HCT116 (cell line): Measurements from ENCODE around the gene CTNNA2. TPM values are rescaled to one million over a fixed set of nuclear protein-coding genes. Genes with fewer than 3 reads are reported as not detected.

Source experiments
- ATAC-seq: fragments of 200-7000 bp; cut with Tn5 transposase; 2 replicates; pipeline ENCODE4 v1.9.1; 2020; ENCODE audit warnings: mild to moderate bottlenecking, moderate library complexity
- BruUV-seq: library from RNA; stranded (reverse); fragments of 400-500 nt; replicated peaks from 2 replicates; lab custom pipeline; 2021; lab: Mats Ljungman, UMichigan
- CTCF ChIA-PET: fragments of 300-600 bp; sonication (Branson Sonifier 250); formaldehyde crosslinking; loops from one replicate; lab custom pipeline; 2021; ENCODE audit warnings: antibody characterized with exemption; lab: Charles Lee
- POLR2A ChIA-PET: fragments of 300-600, 350-600 bp; sonication (Branson Sonifier 250); formaldehyde crosslinking; loops from one replicate; lab custom pipeline; 2021; ENCODE audit warnings: antibody characterized with exemption; lab: Charles Lee
- RAD21 ChIA-PET, 2 experiments: fragments of 300-600 bp; sonication (Branson Sonifier 250); formaldehyde crosslinking; loops; one replicate each; lab custom pipeline; 2023; ENCODE audit warnings: low total read pairs in 2 of 2; ENCODE audit not compliant: uncharacterized antibody in 2 of 2, unreplicated experiment in 2 of 2, low non-redundant PET in 1 of 2; lab: Charles Lee
- DNase-seq: peaks from one replicate; pipeline ENCODE4 v3.0.0-alpha.2; 2010; ENCODE audit warnings: low read depth, low spot score
- H2AFZ ChIP-seq: fragments of 200-600 bp; shearing (Covaris generic), sonication (generic); 2 replicates; pipeline ENCODE4 v1.6.1; 2017; ENCODE audit warnings: low read depth, mixed run types, mixed read lengths, antibody characterized with exemption, low read length; ENCODE audit not compliant: poor library complexity, severe bottlenecking
- H3K27ac ChIP-seq: 2 replicates; pipeline ENCODE4 v1.5.1; 2012; ENCODE audit warnings: low read depth, low read length
- H3K27me3 ChIP-seq: fragments of 200-600 bp; sonication (generic); 2 replicates; pipeline ENCODE4 v1.6.1; 2016; ENCODE audit warnings: mixed run types, low read length, mixed read lengths; ENCODE audit not compliant: insufficient read depth
- H3K36me3 ChIP-seq, 2 experiments: fragments of 200-500 bp in 1 of 2; fragments of 200-600 bp in 1 of 2; sonication (Bioruptor generic) in 1 of 2; sonication (generic) in 1 of 2; 2 replicates each; pipeline versions ENCODE4 v1.5.1 to v1.6.1; 2014 to 2016; ENCODE audit warnings: low read length in 2 of 2, inconsistent platforms in 1 of 2, mixed read lengths in 1 of 2, mixed run types in 1 of 2; ENCODE audit not compliant: insufficient read depth in 2 of 2, control insufficient read depth in 1 of 2
- H3K4me1 ChIP-seq, 2 experiments: fragments of 200-600 bp in 1 of 2; sonication (generic) in 1 of 2; 2 replicates each; pipeline versions ENCODE4 v1.5.1 to v1.6.1; 2012 to 2017; ENCODE audit warnings: low read length in 2 of 2, inconsistent platforms in 1 of 2, mild to moderate bottlenecking in 1 of 2, mixed read lengths in 1 of 2, mixed run types in 1 of 2, moderate library complexity in 1 of 2; ENCODE audit not compliant: insufficient read depth in 2 of 2, control insufficient read depth in 1 of 2
- H3K4me2 ChIP-seq: fragments of 200-600 bp; sonication (generic); 2 replicates; pipeline ENCODE4 v1.6.1; 2017; ENCODE audit warnings: mixed run types, low read length, mixed read lengths
- H3K4me3 ChIP-seq, 2 experiments: fragments of 200-600 bp in 1 of 2; sonication (generic) in 1 of 2; replicated peaks in 1 of 2; 2 replicates each; pipeline ENCODE4 v1.5.1; 2011 to 2016; ENCODE audit warnings: low read length in 2 of 2, control low read depth in 1 of 2, low read depth in 1 of 2, mild to moderate bottlenecking in 1 of 2, mixed read lengths in 1 of 2, mixed run types in 1 of 2
- H3K79me2 ChIP-seq: fragments of 200-600 bp; sonication (generic); 2 replicates; pipeline ENCODE4 v1.6.1; 2017; ENCODE audit warnings: mild to moderate bottlenecking, mixed run types, low read length, moderate library complexity, mixed read lengths; ENCODE audit not compliant: insufficient read depth
- H3K9ac ChIP-seq: fragments of 200-600 bp; sonication (generic); 2 replicates; pipeline ENCODE4 v1.6.1; 2016; ENCODE audit warnings: low read length, mixed read lengths
- H3K9me2 ChIP-seq: fragments of 200-600 bp; sonication (generic), shearing (Covaris generic); 2 replicates; pipeline ENCODE4 v1.6.1; 2017; ENCODE audit warnings: mixed run types, mild to moderate bottlenecking, moderate library complexity; ENCODE audit not compliant: insufficient read depth
- H3K9me3 ChIP-seq, 2 experiments: fragments of 200-500 bp in 1 of 2; fragments of 200-600 bp in 1 of 2; sonication (Bioruptor generic) in 1 of 2; sonication (generic) in 1 of 2; 2 replicates each; pipeline ENCODE4 v1.6.1; 2014 to 2017; ENCODE audit warnings: low read length in 2 of 2, mixed read lengths in 2 of 2, inconsistent platforms in 1 of 2, low read depth in 1 of 2, mild to moderate bottlenecking in 1 of 2, mixed run types in 1 of 2, moderate library complexity in 1 of 2; ENCODE audit not compliant: control insufficient read depth in 1 of 2, insufficient read depth in 1 of 2
- H4K20me1 ChIP-seq: fragments of 200-600 bp; sonication (generic), shearing (Covaris generic); 2 replicates; pipeline ENCODE4 v1.6.1; 2017; ENCODE audit warnings: mixed run types, mild to moderate bottlenecking, moderate library complexity; ENCODE audit not compliant: insufficient read depth
- EGR1 ChIP-seq: IDR thresholded peaks from 2 replicates; pipeline ENCODE4 v1.6.1; 2012; ENCODE audit warnings: low read depth
- JUND ChIP-seq: IDR thresholded peaks from 2 replicates; pipeline ENCODE4 v1.6.1; 2012
- POLR2A ChIP-seq: IDR thresholded peaks from 2 replicates; pipeline ENCODE4 v1.7.0; 2011; ENCODE audit warnings: borderline replicate concordance; ENCODE audit not compliant: insufficient read depth, insufficient read length; ENCODE audit errors: extremely low read depth
- REST ChIP-seq: IDR thresholded peaks from 2 replicates; pipeline ENCODE4 v1.6.1; 2012; ENCODE audit warnings: low read depth
- TCF7L2 ChIP-seq: IDR thresholded peaks from 2 replicates; pipeline ENCODE4 v1.7.0; 2011; ENCODE audit warnings: borderline replicate concordance, inconsistent platforms; ENCODE audit not compliant: insufficient read depth, insufficient read length; ENCODE audit errors: extremely low read depth
- ZBTB33 ChIP-seq: IDR thresholded peaks from 2 replicates; pipeline ENCODE4 v1.6.1; 2011; ENCODE audit warnings: mild to moderate bottlenecking, low read length, moderate library complexity; ENCODE audit not compliant: insufficient replicate concordance; ENCODE audit errors: extremely low read depth
- intact Hi-C: fragments of 100-400 bp; cut with micrococcal nuclease; formaldehyde crosslinking; loops from 2 replicates; pipeline ENCODE4 v1.10.0; 2022
- total RNA-seq: library from RNA; stranded (reverse); gene quantifications from one replicate; pipeline ENCODE4 v1.2.1, GENCODE V29; 2021; ENCODE audit not compliant: unreplicated experiment

The CTNNA2 gene
- total RNA-seq, 1 experiment from 2014 or later = not detected

GRCh38 chr2:79715338-79715737, 202.5 kb downstream of the CTNNA2 start:
- H2AFZ ChIP-seq = no peak overlapping the region
- ChIA-PET CTCF (no interaction called here), POLR2A (no interaction called here), RAD21 (no interaction called here)
- no peak overlapping the region for H3K9ac ChIP-seq
- H3K4me3 ChIP-seq = no peak overlapping the region
- H3K27me3 ChIP-seq = no peaks in the 10 kb centered on the region
- intact Hi-C loops = no loop called here
- H3K4me1 ChIP-seq = no peaks in the 10 kb centered on the region
- no peak for ATAC-seq
- no peak overlapping the region for H3K27ac ChIP-seq
- H3K4me2 ChIP-seq = no peak overlapping the region
- H3K36me3 ChIP-seq = no peaks in the 10 kb centered on the region
- no peaks in the 10 kb centered on the region for H3K79me2 ChIP-seq
- peaks cover 15 to 21% of the 10 kb centered on the region in 2 experiments; a peak in 2 of 4 replicates for H3K9me3 ChIP-seq
- TF ChIP-seq REST (no peak), EGR1 (no peak), POLR2A (no peak), JUND (no peak), ZBTB33 (no peak), TCF7L2 (no peak)
- no peaks in the 10 kb centered on the region for H4K20me1 ChIP-seq
- H3K9me2 ChIP-seq = no peaks in the 10 kb centered on the region
- BruUV-seq = no TSS peak
- DNase-seq = no peak
